ENCODE results near the gene DNAH1.

Gene DNAH1

GRCh38 chr3:52305926-52306325 lies 10.2 kb upstream of the DNAH1 start:
- H3K27me3 ChIP-seq = no peaks in the 10 kb centered on the region
- no peak overlapping the region for H3K27ac ChIP-seq
- no peaks in the 10 kb centered on the region for H3K9me3 ChIP-seq
- H3K4me1 ChIP-seq = no peaks in the 10 kb centered on the region
- no peak overlapping the region for H3K4me3 ChIP-seq
- no peak for TF ChIP-seq CTCF (IDR thresholded peaks at IDR 0.05)
- intact Hi-C loops (cut with DNase I; ENCODE audit: low total_unique reads) = no loop called here
- H3K36me3 ChIP-seq = peaks cover 0 to 16% (median 0%) of the 10 kb centered on the region in 3 donors
- DNase-seq = no peak

GRCh38 chr3:52306978-52307377 lies 9.1 kb upstream of the DNAH1 start:
- no peaks in the 10 kb centered on the region for H3K9me3 ChIP-seq
- H3K36me3 ChIP-seq = peaks cover 0 to 21% (median 0%) of the 10 kb centered on the region in 3 donors
- TF ChIP-seq CTCF (IDR thresholded peaks at IDR 0.05) = no peak
- H3K4me3 ChIP-seq = no peak overlapping the region
- DNase-seq = no peak
- H3K27me3 ChIP-seq = no peaks in the 10 kb centered on the region
- intact Hi-C loops (cut with DNase I; ENCODE audit: low total_unique reads) = no loop called here
- H3K27ac ChIP-seq = no peak overlapping the region
- H3K4me1 ChIP-seq = no peaks in the 10 kb centered on the region

- Histone ChIP-seq H3K9me3 (no peaks in the 10 kb centered on the region), H3K4me3 (no peak overlapping the region), H3K36me3 (peaks cover 0 to 21% (median 0%) of the 10 kb centered on the region in 3 donors), H3K27ac (no peak overlapping the region), H3K4me1 (no peaks in the 10 kb centered on the region), H3K27me3 (no peaks in the 10 kb centered on the region)
- no peak for TF ChIP-seq CTCF (IDR thresholded peaks at IDR 0.05)
- no peak for DNase-seq
- intact Hi-C loops (cut with DNase I; ENCODE audit: low total_unique reads) = no loop called here
Observed at GRCh38 chr3:52308308-52308707, 7.8 kb upstream of the DNAH1 start.

- H3K9me3 ChIP-seq = no peaks in the 10 kb centered on the region
- H3K27me3 ChIP-seq = no peaks in the 10 kb centered on the region
- TF ChIP-seq CTCF (IDR thresholded peaks at IDR 0.05) = no peak
- no peaks in the 10 kb centered on the region for H3K4me1 ChIP-seq
- no peak overlapping the region for H3K4me3 ChIP-seq
- peaks cover 0 to 21% (median 0%) of the 10 kb centered on the region in 3 donors for H3K36me3 ChIP-seq
- no peak overlapping the region for H3K27ac ChIP-seq
- intact Hi-C loops (cut with DNase I; ENCODE audit: low total_unique reads) = no loop called here
- no peak for DNase-seq
Observed at GRCh38 chr3:52310861-52311575, 5.1 kb upstream of the DNAH1 start.

- H3K4me3 ChIP-seq = no peak overlapping the region
- no peaks in the 10 kb centered on the region for H3K4me1 ChIP-seq
- no peak overlapping the region for H3K27ac ChIP-seq
- H3K36me3 ChIP-seq = peaks cover 0 to 21% (median 0%) of the 10 kb centered on the region in 3 donors
- no peak for DNase-seq
- TF ChIP-seq CTCF (IDR thresholded peaks at IDR 0.05) = no peak
- no peaks in the 10 kb centered on the region for H3K27me3 ChIP-seq
- H3K9me3 ChIP-seq = no peaks in the 10 kb centered on the region
- intact Hi-C loops (cut with DNase I; ENCODE audit: low total_unique reads) = no loop called here
Observed at GRCh38 chr3:52311576-52312119, 4.5 kb upstream of the DNAH1 start.
